ENCODE measurements around the gene SAG. TPM values are rescaled to one million over a fixed set of nuclear protein-coding genes. Genes with fewer than 3 reads are reported as not detected.

Gene SAG
- total RNA-seq, 1 donor from 2014 or later, result 0.04 TPM

GRCh38 chr2:233356546-233357308 is 49.1 kb downstream of the SAG start:
- peaks cover 87% of the 10 kb centered on the region for H3K4me1 Mint-ChIP-seq

DNA sequence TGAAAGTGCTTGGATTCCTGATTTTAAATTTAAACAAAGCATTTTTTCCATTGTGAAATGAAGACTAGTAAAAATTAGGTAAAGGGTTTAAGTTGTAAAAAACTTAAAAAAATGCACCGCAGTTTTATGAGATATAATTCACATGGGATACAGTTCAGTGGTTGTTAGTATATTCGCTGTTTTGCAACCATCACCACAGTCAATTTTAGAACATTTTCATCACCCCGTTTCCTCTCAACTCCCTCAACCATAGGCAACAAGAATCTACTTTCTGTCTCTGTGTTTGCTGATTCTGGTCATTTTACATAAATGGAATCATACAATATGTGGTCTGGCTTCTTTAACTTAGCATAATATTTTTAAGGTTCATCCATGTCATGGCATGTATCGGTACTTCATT is 50.7 kb downstream of the SAG start:
- Mint-ChIP-seq H3K9me3 (no peaks in the 10 kb centered on the region), H3K4me1 (peaks cover 82% of the 10 kb centered on the region), H3K4me3 (peak overlapping the region; percentile 92), H3K27me3 (no peaks in the 10 kb centered on the region), H3K36me3 (ENCODE audit: low read depth) (peaks cover 49% of the 10 kb centered on the region), H3K27ac (peak overlapping the region; percentile 93)
- CTCF ChIA-PET, result interaction anchor here (1.4 to 4.9 kb wide), 4 partner anchors 26 to 506 kb away, joined by 3 to 21 read pairs (median 10); partner anchors contain the start of gene ATG16L1
- no peak for TF ChIP-seq CTCF (IDR thresholded peaks at IDR 0.05)
- POLR2A ChIA-PET, result interaction anchor here (1.7 to 6.1 kb wide), 4 partner anchors 8 to 60 kb away, joined by 5 to 93 read pairs (median 36); no protein-coding TSS in a partner anchor
- no peak for ATAC-seq (ENCODE audit: low read depth)
- intact Hi-C loops (cut with micrococcal nuclease), result loop anchor here (5.0 kb wide), 2 partner anchors 86 to 296 kb away; partner anchors contain the start of gene INPP5D
- DNase-seq, result no peak

More at GRCh38 chr2:233356546-233357308, 49.1 kb downstream of the SAG start:
- H3K9me3 Mint-ChIP-seq, result no peaks in the 10 kb centered on the region
- H3K36me3 Mint-ChIP-seq (ENCODE audit: low read depth), result peaks cover 45% of the 10 kb centered on the region
- ATAC-seq (ENCODE audit: low read depth), result no peak
- CTCF ChIA-PET, result interaction anchor here (0.9 to 4.9 kb wide), 7 partner anchors 9 to 106 kb away, joined by 3 to 21 read pairs (median 5); partner anchors contain the start of gene ATG16L1
- POLR2A ChIA-PET, result interaction anchor here (0.5 to 6.1 kb wide), 14 partner anchors 9 to 89 kb away, joined by 3 to 93 read pairs (median 4); no protein-coding TSS in a partner anchor
- intact Hi-C loops (cut with micrococcal nuclease), result loop anchor here (1.0 to 5.0 kb wide), 4 partner anchors 14 to 294 kb away; partner anchors contain the start of gene INPP5D
- DNase-seq, result peak; percentile 24
- no peak for TF ChIP-seq CTCF (IDR thresholded peaks at IDR 0.05)
- H3K4me3 Mint-ChIP-seq, result peak overlapping the region; percentile 92
- H3K27me3 Mint-ChIP-seq, result no peaks in the 10 kb centered on the region
- peak overlapping the region; percentile 93 for H3K27ac Mint-ChIP-seq

DNA sequence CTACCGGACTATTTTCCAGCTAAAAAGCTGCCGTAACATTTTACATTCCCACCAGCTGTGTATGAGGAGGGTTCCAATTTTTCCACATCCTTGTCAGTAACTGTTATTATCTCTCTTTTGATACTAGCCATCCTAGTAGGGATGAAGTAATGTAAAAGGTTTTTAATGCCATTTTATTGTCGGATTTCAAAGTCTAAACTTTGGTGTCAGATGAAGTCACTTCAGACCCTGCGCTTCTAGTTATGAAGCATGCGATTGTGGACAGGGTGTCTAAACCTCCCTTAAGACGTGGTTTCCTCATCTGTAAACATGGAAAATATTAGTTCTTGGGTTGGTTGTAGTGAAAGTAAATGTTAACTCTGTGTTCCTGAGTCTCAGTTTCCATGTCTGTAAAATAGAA is 51.3 kb downstream of the SAG start:
- CTCF ChIA-PET, result interaction anchor here (1.7 to 2.5 kb wide), 2 partner anchors 26 to 506 kb away, joined by 3 to 12 read pairs; no protein-coding TSS in a partner anchor
- DNase-seq (no peak), ATAC-seq (ENCODE audit: low read depth) (no peak)
- Mint-ChIP-seq H3K36me3 (ENCODE audit: low read depth) (peaks cover 54% of the 10 kb centered on the region), H3K27ac (peak overlapping the region; percentile 93), H3K4me1 (peaks cover 82% of the 10 kb centered on the region), H3K9me3 (peaks cover 2% of the 10 kb centered on the region), H3K4me3 (peak overlapping the region; percentile 92), H3K27me3 (no peaks in the 10 kb centered on the region)
- TF ChIP-seq CTCF (IDR thresholded peaks at IDR 0.05), result no peak
- intact Hi-C loops (cut with micrococcal nuclease), result loop anchor here (5.0 kb wide), 2 partner anchors 87 to 297 kb away; partner anchors contain the start of gene INPP5D
- POLR2A ChIA-PET, result no interaction called here

GRCh38 chr2:233359823-233360222 is 52.2 kb downstream of the SAG start:
- ATAC-seq (ENCODE audit: low read depth) (no peak), DNase-seq (no peak)
- Mint-ChIP-seq H3K4me3 (no peak overlapping the region), H3K27ac (peak overlapping the region; percentile 93), H3K9me3 (peaks cover 2% of the 10 kb centered on the region), H3K36me3 (ENCODE audit: low read depth) (peaks cover 61% of the 10 kb centered on the region), H3K27me3 (no peaks in the 10 kb centered on the region), H3K4me1 (peaks cover 86% of the 10 kb centered on the region)
- ChIA-PET CTCF (no interaction called here), POLR2A (no interaction called here)
- no peak for TF ChIP-seq CTCF (IDR thresholded peaks at IDR 0.05)
- intact Hi-C loops (cut with micrococcal nuclease), result loop anchor here (5.0 kb wide), 2 partner anchors 88 to 298 kb away; partner anchors contain the start of gene INPP5D

DNA sequence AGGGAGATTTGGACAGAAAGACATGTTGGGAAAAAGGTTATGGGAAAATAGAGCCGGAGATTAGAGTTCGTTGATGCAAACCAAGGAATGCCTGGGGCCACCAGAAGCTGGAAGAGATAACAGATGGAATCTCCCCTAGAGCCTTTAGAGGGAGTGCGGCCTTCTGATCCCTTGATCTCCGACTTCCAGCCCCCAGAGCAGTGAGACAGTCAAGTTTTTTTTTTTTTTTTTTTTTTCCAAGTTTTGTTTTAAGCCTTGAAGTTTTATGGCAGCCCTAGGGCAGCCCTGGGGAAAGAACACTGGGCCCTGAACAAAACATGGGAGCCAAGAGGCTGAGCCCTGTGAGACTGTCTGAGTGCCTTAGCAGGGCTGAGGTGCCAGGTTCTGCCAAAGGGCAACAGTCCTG is 53.2 kb downstream of the SAG start:
- POLR2A ChIA-PET, result no interaction called here

More for the DNA sequence above, 53.2 kb downstream of the SAG start:
- CTCF ChIA-PET, result no interaction called here
- H3K4me1 Mint-ChIP-seq, result peaks cover 80% of the 10 kb centered on the region
- H3K4me3 Mint-ChIP-seq, result no peak overlapping the region
- peak overlapping the region; percentile 35 for H3K27ac Mint-ChIP-seq
- intact Hi-C loops (cut with micrococcal nuclease), result no loop called here
- DNase-seq, result no peak
- peaks cover 62% of the 10 kb centered on the region for H3K36me3 Mint-ChIP-seq (ENCODE audit: low read depth)
- no peak for ATAC-seq (ENCODE audit: low read depth)
- H3K9me3 Mint-ChIP-seq, result peaks cover 2% of the 10 kb centered on the region
- no peaks in the 10 kb centered on the region for H3K27me3 Mint-ChIP-seq
- TF ChIP-seq CTCF (IDR thresholded peaks at IDR 0.05), result no peak
